HCT116 (cell line): ENCODE results near the gene TPK1.
"Not testable (repeated sequence)": the region's sequence is repeated elsewhere in the genome, so short reads cannot be mapped to it uniquely, and the experiment has no call there.

Experiments used
- CTCF ChIP-seq, 3 experiments: fragments of 200-600 bp in 1 of 3; sonication (generic) in 1 of 3; IDR thresholded peaks in 2 of 3; conservative IDR thresholded peaks in 1 of 3; 2 replicates each; pipeline ENCODE4 v1.5.1; 2012 to 2017; ENCODE audit warnings: low read depth in 2 of 3, low read length in 2 of 3, antibody characterized with exemption in 1 of 3, borderline replicate concordance in 1 of 3, control low read depth in 1 of 3, mild to moderate bottlenecking in 1 of 3, mixed read lengths in 1 of 3, mixed run types in 1 of 3, moderate library complexity in 1 of 3; ENCODE audit not compliant: insufficient read depth in 1 of 3
- EZH2phosphoT487 ChIP-seq: fragments of 200-600 bp; IDR thresholded peaks from 2 replicates; pipeline ENCODE4 v1.6.1; 2018; ENCODE audit warnings: antibody characterized with exemption, borderline replicate concordance
- POLR2AphosphoS5 ChIP-seq: IDR thresholded peaks from 2 replicates; pipeline ENCODE4 v1.6.1; 2011; ENCODE audit warnings: mild to moderate bottlenecking, low read depth, low read length, moderate library complexity

GRCh38 chr7:144427539-144427938 lies 408.3 kb downstream of the TPK1 start:
- not testable (repeated sequence) for TF ChIP-seq POLR2AphosphoS5; CTCF (IDR thresholded peaks at IDR 0.05 in 2 of 3, conservative IDR thresholded peaks at IDR 0.05 in 1 of 3; ENCODE audit: borderline replicate concordance in 1 of 3, insufficient read depth in 1 of 3, low read depth in 2 of 3, low read length in 2 of 3); EZH2phosphoT487
